ENCODE results near the gene PLAA.
"Not testable (repeated sequence)": the region's sequence is repeated elsewhere in the genome, so short reads cannot be mapped to it uniquely, and the experiment has no call there.

Gene PLAA

GRCh38 chr9:26928902-26929495 lies 18.0 kb downstream of the PLAA start:
- no peak for DNase-seq

- no peak for DNase-seq
Observed at GRCh38 chr9:26925609-26926008, 21.4 kb downstream of the PLAA start.

GRCh38 chr9:26919698-26920097 lies 27.3 kb downstream of the PLAA start:
- DNase-seq = no peak

GRCh38 chr9:26913138-26913668 lies 33.8 kb downstream of the PLAA start:
- DNase-seq = no peak

GRCh38 chr9:26904671-26905070 lies 42.4 kb downstream of the PLAA start:
- DNase-seq = no peak

- DNase-seq = no peak
Observed at GRCh38 chr9:26904070-26904469, 43.0 kb downstream of the PLAA start.

- DNase-seq = no peak
Observed at GRCh38 chr9:26893030-26893676, 53.9 kb downstream of the PLAA start.

- peak; percentile 97 for DNase-seq
Observed at GRCh38 chr9:26892251-26893029, 54.6 kb downstream of the PLAA start, which contains the start of gene CAAP1. Gene CAAP1 (minus strand): TSS chr9:26892802. CDS start chr9:26892715, 87 bp downstream.

- no peak for DNase-seq
Observed at GRCh38 chr9:26891726-26892125, 55.3 kb downstream of the PLAA start.

- DNase-seq = no peak
Observed at GRCh38 chr9:26888271-26888670, 58.8 kb downstream of the PLAA start.

- DNase-seq = no peak
Observed at GRCh38 chr9:26882154-26882553, 64.9 kb downstream of the PLAA start.

- no peak for DNase-seq
Observed at GRCh38 chr9:26880262-26880661, 66.8 kb downstream of the PLAA start.

- DNase-seq = not testable (repeated sequence)
Observed at GRCh38 chr9:26875155-26875554, 71.9 kb downstream of the PLAA start.

GRCh38 chr9:26870292-26870691 lies 76.8 kb downstream of the PLAA start:
- no peak for DNase-seq

- no peak for DNase-seq
Observed at GRCh38 chr9:26863074-26863473, 84.0 kb downstream of the PLAA start.

- DNase-seq = peak; percentile 56
Observed at GRCh38 chr9:26856413-26857032, 90.5 kb downstream of the PLAA start.
